Tibial artery (tissue), 4 donors: ENCODE data around the gene BUB1B.

Source experiments
- DNase-seq, 2 donors: peaks; one replicate each; pipeline ENCODE4 v3.0.0-alpha.2; 2019
- H3K27ac ChIP-seq, 2 donors: fragments of 200-600 bp; sonication (generic) in 1 of 2; 1 replicate in 1 of 2; 2 replicates in 1 of 2; pipeline ENCODE4 v1.5.1; 2018 to 2019; ENCODE audit warnings: mild to moderate bottlenecking in 1 of 2
- H3K27me3 ChIP-seq, 2 donors: fragments of 200-600 bp; sonication (generic) in 1 of 2; one replicate each; pipeline versions ENCODE4 v1.5.1 to v1.6.0; 2016 to 2019
- H3K36me3 ChIP-seq, 3 donors: fragments of 200-600 bp; sonication (generic) in 2 of 3; one replicate each; pipeline ENCODE4 v1.5.1; 2016 to 2019; ENCODE audit warnings: mild to moderate bottlenecking in 2 of 3
- H3K4me1 ChIP-seq, 4 donors: fragments of 200-600 bp; sonication (generic) in 2 of 4; 1 replicate in 3 of 4; 2 replicates in 1 of 4; pipeline ENCODE4 v1.5.1; 2016 to 2019
- H3K4me3 ChIP-seq, 2 donors: fragments of 200-600 bp; sonication (generic) in 1 of 2; 1 replicate in 1 of 2; 2 replicates in 1 of 2; pipeline ENCODE4 v1.5.1; 2018 to 2019; ENCODE audit warnings: mild to moderate bottlenecking in 2 of 2
- H3K9me3 ChIP-seq, 3 donors: fragments of 200-600 bp; sonication (generic) in 1 of 3; one replicate each; pipeline ENCODE4 v1.5.1; 2016 to 2019
- intact Hi-C: fragments of 100-400 bp; cut with DNase I; formaldehyde crosslinking; loops from one replicate; pipeline ENCODE4 v1.15.0; 2023; ENCODE audit warnings: low total_unique reads
- TF ChIP-seq, protein P1 (sequence below), 2 experiments: fragments of 200-600 bp in 1 of 2; fragments of 450-650 bp in 1 of 2; IDR thresholded peaks; one replicate each; pipeline ENCODE4 v1.5.1; 2017 to 2019; ENCODE audit warnings: antibody characterized with exemption in 2 of 2, mild to moderate bottlenecking in 1 of 2, moderate library complexity in 1 of 2

BUB1B gene

DNA sequence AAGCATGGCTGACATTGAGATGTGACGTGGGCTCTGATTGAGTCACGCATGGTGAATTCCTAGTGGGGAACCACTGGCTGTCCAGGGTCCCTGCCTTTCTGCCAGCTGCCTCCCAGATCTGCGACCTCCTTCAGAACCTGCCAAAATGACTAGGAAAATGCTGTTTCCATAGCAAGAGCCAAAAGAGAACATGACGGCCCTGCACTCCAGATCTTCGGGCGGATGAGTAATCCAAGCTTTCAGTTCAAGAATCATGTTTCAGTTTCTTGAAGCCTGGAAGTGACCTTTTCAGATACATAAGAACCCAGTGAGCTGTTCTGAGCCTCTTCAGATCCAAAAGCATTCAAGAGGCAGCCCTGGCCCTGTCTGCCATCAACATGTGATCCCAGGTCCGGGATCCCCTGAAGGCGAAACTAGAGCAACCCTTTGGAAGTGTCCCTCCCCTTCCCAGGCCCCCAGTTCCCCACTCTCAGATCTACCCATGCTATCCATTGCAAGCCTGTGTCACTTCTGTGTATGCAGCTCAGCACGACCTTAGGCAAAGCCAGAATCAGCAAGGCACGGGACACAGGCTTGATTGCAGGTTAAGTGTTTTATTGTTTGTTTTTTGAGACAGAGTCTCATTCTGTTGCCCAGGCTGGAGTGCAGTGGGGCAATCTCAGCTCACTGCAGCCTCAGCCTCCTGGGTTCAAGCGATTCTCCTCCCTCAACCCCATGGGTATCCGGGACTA is 102.3 kb downstream of the BUB1B start:
- peaks cover 0 to 13% of the 10 kb centered on the region in 2 donors for H3K27me3 ChIP-seq
- no peak for DNase-seq
- H3K36me3 ChIP-seq, result peaks cover 0 to 15% (median 0%) of the 10 kb centered on the region in 3 donors
- peaks cover 0 to 12% (median 0%) of the 10 kb centered on the region in 4 donors for H3K4me1 ChIP-seq
- no peaks in the 10 kb centered on the region for H3K9me3 ChIP-seq
- intact Hi-C loops, result no loop called here
- TF ChIP-seq, protein P1, sequence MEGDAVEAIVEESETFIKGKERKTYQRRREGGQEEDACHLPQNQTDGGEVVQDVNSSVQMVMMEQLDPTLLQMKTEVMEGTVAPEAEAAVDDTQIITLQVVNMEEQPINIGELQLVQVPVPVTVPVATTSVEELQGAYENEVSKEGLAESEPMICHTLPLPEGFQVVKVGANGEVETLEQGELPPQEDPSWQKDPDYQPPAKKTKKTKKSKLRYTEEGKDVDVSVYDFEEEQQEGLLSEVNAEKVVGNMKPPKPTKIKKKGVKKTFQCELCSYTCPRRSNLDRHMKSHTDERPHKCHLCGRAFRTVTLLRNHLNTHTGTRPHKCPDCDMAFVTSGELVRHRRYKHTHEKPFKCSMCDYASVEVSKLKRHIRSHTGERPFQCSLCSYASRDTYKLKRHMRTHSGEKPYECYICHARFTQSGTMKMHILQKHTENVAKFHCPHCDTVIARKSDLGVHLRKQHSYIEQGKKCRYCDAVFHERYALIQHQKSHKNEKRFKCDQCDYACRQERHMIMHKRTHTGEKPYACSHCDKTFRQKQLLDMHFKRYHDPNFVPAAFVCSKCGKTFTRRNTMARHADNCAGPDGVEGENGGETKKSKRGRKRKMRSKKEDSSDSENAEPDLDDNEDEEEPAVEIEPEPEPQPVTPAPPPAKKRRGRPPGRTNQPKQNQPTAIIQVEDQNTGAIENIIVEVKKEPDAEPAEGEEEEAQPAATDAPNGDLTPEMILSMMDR (IDR thresholded peaks at IDR 0.05), result no peak
- no peak overlapping the region for H3K27ac ChIP-seq
- H3K4me3 ChIP-seq, result no peak overlapping the region

DNA sequence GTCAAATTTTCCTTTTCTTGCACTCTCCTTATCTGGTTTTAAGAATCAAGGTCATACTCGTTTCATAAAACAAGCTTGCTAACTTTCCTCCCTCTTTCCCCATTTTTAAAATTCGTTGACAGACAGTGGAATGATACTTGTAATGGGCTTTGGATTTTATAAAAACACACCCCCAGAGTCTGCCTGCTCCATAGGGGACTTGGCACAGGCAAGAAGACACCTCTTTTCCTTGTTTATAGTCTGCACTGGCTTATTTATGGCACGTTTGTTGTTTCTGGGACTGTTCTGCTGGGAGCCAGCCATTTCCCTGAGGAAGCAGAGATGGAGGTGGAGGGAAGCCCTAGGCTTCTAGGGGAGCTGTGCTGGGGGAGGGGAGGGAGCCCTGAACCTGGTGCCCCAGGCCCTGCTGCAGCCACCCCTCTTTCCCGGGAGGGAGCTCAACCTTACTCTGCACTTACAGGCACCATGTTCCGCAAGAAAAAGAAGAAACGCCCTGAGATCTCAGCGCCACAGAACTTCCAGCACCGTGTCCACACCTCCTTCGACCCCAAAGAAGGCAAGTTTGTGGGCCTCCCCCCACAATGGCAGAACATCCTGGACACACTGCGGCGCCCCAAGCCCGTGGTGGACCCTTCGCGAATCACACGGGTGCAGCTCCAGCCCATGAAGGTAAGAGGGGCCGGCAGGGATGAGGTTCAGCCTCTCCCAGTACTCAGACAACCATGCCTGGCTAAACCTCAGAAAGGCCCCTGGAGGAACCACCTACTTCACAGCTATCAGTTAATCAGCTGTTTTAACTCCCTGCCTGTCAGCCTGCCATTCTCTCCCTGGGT is 103.7 kb downstream of the BUB1B start:
- H3K36me3 ChIP-seq, result peaks cover 0 to 15% (median 0%) of the 10 kb centered on the region in 3 donors
- intact Hi-C loops, result no loop called here
- DNase-seq, result no peak
- H3K4me3 ChIP-seq, result no peak overlapping the region
- peaks cover 0 to 8% of the 10 kb centered on the region in 2 donors for H3K27me3 ChIP-seq
- H3K4me1 ChIP-seq, result peaks cover 0 to 12% (median 0%) of the 10 kb centered on the region in 4 donors
- H3K27ac ChIP-seq, result no peak overlapping the region
- H3K9me3 ChIP-seq, result no peaks in the 10 kb centered on the region
- TF ChIP-seq, protein P1 (IDR thresholded peaks at IDR 0.05), result no peak

DNA sequence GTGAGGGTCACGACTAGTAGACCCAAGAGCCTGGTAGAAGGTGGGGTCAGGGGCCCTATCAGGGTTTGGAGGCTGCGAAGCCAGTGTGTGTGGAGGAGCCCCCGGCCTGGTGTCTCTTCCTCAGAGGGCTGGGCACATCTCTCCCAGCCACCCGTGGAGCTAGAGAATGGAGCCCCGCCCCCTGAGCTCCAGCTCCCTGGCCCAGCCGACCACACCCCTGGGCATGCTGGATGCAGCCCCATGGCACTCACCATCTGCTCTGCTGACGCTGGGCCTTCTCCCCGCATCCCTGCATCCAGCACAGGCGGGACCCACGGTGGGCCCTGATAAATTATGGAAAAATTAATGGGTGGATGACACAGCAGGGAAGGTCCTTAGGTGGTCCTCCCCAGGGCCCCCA is 104.5 kb downstream of the BUB1B start:
- Histone ChIP-seq H3K27ac (no peak overlapping the region), H3K27me3 (peaks cover 0 to 8% of the 10 kb centered on the region in 2 donors), H3K4me3 (no peak overlapping the region), H3K4me1 (peaks cover 0 to 12% (median 0%) of the 10 kb centered on the region in 4 donors), H3K9me3 (no peaks in the 10 kb centered on the region), H3K36me3 (peaks cover 0 to 15% (median 0%) of the 10 kb centered on the region in 3 donors)
- TF ChIP-seq, protein P1 (IDR thresholded peaks at IDR 0.05), result no peak
- intact Hi-C loops, result no loop called here
- no peak for DNase-seq

DNA sequence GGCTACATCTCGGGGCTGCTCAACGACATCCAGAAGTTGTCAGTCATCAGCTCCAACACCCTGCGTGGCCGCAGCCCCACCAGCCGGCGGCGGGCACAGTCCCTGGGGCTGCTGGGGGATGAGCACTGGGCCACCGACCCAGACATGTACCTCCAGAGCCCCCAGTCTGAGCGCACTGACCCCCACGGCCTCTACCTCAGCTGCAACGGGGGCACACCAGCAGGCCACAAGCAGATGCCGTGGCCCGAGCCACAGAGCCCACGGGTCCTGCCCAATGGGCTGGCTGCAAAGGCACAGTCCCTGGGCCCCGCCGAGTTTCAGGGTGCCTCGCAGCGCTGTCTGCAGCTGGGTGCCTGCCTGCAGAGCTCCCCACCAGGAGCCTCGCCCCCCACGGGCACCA is 105.0 kb downstream of the BUB1B start:
- TF ChIP-seq, protein P1 (IDR thresholded peaks at IDR 0.05), result no peak
- Histone ChIP-seq H3K4me3 (no peak overlapping the region), H3K27me3 (peaks cover 0 to 8% of the 10 kb centered on the region in 2 donors), H3K36me3 (peaks cover 0 to 15% (median 0%) of the 10 kb centered on the region in 3 donors), H3K27ac (no peak overlapping the region), H3K9me3 (no peaks in the 10 kb centered on the region), H3K4me1 (peaks cover 0 to 12% (median 0%) of the 10 kb centered on the region in 4 donors)
- intact Hi-C loops, result no loop called here
- DNase-seq, result no peak

DNA sequence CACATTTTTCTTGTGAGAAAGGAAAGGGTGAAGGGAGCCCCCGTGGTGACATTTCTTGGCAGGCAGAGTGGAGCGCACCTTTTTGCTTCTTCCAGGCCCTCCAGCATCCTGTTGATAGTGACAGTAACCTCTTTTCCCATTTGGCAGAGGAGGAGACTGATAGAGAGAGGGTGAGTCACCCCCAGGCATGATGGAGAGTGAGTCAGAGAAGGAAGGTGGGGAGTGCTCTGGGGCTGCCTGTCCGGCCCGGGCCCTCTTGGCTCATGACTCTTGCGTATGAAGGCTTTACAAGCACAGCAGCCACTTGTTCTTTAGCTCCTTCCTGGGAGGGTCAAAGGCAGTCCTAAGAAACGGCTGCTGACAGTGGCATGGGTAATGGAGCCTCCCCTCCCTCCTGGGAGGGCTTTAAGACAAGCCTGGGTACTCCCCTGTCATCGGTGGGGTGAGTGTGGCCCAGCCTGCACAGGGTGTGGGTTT is 106.0 kb downstream of the BUB1B start:
- no peaks in the 10 kb centered on the region for H3K9me3 ChIP-seq
- intact Hi-C loops, result no loop called here
- TF ChIP-seq, protein P1 (IDR thresholded peaks at IDR 0.05), result no peak
- DNase-seq, result peak in 1 of 2 donors; percentile 60
- no peak overlapping the region for H3K27ac ChIP-seq
- H3K4me1 ChIP-seq, result peaks cover 0 to 12% (median 0%) of the 10 kb centered on the region in 4 donors
- H3K36me3 ChIP-seq, result peaks cover 0 to 15% (median 0%) of the 10 kb centered on the region in 3 donors
- H3K27me3 ChIP-seq, result peaks cover 0 to 8% of the 10 kb centered on the region in 2 donors
- H3K4me3 ChIP-seq, result no peak overlapping the region
